ENCODE measurements around the gene ARVCF.

The ARVCF gene

DNA sequence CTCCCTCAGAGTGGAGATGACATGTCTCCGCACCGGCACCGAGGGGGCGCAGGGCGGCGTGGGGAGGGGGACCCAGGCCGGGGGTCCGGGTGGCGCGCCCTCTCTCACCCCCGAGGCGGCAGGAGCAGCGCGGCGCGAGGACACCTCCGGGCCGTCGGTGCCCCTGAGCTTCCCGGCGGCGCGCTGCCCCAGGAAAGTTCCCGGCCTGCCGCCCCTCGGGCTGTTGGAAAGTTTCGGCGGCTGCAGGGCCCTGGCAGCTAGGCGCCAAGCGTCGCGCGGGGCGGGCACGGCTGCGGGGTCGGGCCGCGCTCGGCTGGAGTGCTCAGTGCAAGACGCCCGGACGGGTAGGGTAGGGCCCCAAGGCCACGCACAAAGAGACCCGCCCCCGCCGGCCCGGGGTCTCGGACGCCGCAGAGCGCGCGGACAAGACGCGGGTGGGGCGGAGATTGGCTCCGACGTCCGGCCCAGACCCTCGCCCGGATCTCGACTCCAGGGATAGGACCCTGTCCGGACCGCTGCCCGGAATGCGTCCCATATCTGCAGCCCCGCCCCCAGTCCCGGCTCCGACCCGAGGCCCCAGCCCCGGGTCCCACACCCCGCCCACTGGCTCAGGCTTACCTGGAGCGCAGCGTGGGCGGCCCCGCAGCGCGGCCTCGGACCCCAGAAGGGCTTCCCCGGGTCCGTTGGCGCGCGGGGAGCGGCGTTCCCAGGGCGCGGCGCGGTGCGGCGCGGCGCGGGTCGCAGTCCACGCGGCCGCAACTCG, 471 bp downstream of the ARVCF start:
- no peak for DNase-seq (ENCODE audit: low read depth)

DNA sequence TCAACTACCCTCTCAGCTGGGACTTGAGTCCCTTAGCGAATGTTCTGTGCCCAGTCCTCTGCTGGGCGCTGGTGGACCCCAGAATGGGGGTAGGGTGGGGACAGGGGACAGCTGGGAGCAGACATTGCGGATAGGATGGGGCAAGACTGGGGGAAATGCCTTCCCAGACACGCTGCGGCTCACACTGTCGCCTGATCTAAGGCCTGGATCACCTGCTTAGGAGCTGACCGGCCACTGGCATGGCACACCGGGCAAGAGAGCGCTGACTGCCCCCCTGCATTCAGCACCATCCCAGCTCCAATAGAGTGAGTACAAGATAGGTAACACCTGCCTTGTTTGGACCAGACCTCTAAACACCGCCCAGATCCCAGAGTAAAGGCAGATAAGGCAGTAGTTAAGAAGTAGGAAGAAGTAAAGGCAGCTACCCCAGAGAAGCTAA, 1.4 kb downstream of the ARVCF start:
- no peak for DNase-seq (ENCODE audit: low read depth)

DNA sequence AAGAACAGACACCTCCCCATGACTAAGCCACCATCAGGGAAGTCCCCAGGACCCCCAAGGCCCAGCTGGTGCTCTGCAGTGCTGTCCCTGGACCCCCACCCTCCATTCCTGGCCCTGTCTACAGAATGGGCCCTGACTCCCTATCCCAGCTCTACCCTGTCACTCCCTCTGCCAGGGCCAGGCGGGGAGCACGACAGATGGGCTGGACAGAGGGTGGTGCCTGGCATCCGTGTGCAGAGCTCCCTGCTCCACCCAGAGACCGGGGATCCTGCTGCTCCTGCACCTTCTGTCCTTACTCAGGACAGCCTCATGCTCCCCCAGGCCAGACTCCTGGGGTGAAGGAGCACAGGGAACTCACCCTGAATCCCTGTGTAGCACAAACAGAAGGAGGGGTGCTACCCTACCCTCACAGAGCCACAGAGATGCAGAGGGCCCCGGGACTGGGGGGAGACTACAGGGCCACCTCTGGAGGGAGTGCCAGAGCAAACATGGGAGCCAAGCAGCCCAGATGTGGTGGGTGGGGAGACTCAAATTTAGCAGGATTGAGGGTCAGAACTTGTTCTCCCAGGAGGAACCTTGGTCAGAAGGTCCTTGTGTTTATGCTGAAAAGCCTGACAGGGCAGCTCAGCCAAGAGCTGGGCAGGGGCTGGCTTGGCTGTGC, 2.0 kb downstream of the ARVCF start:
- DNase-seq (ENCODE audit: low read depth): no peak

DNA sequence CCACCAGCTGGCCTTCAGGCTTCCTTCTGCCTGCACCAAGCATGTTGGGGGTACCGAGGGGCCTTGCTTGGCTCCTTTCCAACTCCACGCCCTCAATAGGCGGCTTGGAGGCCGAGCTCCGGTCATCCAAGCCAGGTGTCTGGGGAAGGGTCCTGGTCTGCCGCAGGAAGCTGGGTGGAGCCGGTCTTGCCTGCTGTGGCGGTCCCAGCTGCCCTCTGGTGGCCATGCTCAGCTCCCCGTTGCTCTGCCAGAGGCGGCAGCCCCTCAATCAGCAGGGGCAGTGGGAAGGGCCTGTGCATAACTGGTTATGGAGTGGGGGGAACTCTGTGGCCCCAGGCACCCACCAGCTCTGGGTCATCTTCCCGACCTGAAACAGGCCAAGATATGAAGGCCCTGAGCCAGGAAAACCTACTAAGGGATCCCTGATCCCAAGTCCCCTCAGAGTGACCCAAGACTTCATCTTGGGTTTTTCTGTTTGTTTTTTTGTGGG, 3.2 kb downstream of the ARVCF start:
- DNase-seq (ENCODE audit: low read depth): peak; percentile 20

DNA sequence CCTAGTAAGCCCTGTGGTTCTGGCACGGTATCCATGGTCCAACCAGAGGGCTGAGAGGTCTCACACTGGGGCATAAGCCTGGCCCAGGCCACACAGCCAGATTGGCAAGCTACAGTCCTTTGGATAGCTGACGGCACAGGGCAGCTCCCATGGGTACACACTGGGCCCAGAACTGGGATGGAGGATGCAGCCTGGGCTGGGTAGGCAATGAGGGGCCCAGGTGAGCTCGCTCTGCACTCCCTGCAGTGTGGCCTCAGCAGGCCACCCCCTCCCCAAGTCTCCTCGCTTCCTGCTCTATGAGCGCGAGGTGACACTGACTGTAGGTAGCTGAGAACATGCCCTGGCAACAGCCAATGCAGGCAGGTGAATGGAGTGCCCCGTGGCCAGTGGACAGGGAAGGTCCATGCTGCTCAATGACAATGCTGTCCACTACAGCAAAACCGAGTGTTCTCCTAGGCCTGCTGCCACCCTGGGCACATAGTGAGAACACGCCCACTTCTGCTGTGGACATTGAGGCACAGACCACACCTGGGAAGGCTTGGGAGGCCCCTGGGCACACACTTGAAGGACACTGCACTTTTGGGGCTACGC, 3.8 kb downstream of the ARVCF start:
- DNase-seq (ENCODE audit: low read depth): no peak

DNA sequence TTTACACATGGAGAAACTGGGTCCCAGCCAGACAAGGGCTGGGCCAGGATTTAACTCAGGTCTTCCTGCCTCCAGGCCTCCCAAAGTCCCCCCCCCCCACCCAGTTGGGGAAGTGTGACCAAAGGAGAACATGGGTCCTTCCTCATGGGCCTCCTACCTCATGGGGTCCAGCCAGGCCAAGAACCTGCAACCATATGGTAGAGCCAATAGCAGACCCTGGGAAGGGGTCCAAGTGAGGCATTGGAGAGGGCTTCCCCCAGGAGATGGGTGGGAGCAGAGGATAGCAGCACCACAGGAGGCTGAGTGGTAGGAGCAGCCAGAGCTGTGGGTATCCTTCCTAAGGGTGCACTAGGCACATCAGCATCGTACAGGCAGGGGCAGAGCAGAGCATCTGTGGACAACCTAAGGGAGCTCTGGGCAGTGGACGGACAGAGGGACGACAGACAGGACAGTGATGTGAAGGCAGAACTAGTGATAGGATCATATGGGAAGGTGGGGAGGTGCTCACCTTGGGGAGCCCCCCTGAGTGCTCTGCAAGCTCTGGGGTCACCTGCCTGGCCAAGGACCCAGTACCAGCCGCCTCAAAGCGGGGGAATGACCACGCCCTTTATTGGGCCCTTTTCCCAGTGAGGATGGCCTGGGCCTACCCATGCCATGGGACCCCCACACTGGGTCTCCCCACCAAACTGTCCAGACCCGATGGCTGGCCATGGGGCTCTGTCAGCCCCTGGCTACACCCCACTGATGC, 4.5 kb downstream of the ARVCF start:
- DNase-seq (ENCODE audit: low read depth): no peak

DNA sequence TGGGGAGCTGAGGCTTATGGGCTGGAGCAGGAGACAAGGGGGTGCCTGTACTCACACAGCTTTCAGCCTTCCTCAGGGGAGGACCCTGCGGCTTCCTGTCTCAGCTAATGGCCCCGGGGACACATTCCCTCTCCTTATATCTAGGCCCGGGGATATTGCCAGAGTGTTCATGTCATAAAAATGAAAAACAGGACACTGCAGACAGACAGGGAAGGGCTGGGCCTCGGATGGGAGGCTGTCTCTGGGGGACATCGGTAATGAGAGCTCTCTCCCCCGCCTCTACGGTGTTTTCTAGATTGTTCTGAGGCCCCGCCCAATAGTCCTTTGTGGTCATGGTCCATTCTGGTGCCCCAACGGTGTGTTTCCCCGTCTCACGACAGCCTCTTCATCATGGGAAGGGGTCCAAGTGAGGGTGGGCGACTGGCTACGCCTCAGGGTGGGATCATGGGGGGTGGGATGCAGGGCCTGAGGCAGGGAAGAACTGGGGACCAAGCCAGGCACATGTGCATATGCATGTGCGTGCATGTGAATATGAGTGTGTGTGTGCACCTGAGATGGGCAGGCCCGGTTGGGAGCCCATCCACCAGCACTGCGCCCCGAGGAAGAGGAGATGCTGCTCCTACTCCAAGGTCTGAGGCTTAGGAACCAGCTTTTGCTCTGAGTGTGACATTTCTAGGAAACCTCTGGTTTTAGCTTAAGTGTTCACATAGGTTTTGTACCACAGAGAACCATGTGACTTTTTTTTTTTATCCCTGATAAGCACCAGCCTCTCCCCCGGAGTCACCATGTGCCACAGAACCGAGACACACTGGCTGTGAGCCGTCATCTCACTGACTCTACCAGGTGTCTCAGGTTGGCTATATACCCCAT, 5.3 kb downstream of the ARVCF start:
- no peak for DNase-seq (ENCODE audit: low read depth)

DNA sequence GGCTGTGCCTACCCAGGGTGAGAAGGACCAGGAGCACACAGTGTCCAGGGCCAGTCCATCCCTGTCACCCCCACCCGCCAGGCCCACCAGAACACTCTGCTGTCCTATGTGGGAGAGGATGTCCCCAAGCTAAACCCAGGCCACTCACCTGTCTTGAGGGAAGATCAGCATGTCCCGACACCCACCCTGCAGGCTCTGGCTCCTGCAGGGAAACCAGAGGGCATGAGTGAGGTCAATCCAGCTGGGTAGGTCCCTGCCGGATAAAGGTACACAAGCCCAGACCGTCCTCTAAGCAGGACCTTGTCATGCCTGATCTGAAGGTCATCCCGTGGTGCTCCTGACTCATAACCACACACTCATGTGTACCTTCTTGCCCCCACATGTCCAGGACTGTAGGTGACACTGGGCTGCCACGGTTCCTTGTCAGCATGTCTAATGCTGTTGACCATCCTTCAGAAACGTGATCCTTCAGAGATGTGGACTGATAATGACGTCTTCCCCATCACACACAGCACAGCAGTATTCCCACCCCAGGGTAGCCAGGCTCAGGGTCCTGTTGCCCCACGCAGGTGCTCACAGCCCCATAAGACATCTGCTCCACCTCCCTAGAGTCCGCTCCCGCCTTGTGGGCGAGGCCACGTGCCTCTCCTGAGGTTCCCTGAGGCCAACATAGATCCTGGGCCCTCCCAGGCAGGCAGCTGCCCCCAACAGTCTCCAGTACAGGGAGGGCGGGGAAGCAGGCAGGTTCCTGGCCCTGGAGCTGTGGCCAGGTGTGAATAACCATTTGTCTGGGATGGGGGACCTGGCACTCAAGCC, 6.1 kb downstream of the ARVCF start:
- no peak for DNase-seq (ENCODE audit: low read depth)

DNA sequence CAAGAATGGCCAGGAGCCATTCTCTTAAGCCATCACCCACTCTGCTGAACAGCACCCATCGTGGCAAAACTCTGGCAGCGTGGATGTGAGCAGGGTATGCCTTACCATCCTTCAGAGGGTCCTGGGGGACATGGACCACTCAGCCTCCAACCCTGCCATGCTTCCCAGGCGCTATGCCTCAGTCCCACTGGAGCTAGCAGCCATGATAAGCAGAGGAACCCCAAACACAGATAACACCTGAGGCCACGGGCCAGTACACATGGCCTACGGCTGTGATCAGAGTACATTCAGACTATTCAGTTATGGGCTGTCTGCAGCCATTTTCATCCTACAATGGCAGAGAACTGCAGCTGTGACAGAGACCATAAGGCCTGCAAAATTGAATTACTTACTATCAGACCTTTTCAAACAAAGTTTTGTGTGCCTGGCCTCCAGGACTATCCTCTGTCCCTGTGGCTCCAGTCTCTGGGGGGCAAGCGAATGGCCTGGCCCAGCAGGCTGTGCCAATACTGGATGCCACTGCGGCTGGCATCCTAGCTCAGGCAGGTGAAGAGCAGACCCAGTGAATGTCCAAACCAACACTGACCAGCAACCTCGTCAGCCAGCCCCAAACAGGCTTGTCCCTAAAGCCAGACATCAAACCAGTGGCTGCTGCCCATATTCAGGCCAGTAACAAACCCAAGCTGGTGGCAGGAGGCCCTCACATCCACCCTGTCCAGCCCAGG, 6.9 kb downstream of the ARVCF start:
- DNase-seq (ENCODE audit: low read depth): no peak

DNA sequence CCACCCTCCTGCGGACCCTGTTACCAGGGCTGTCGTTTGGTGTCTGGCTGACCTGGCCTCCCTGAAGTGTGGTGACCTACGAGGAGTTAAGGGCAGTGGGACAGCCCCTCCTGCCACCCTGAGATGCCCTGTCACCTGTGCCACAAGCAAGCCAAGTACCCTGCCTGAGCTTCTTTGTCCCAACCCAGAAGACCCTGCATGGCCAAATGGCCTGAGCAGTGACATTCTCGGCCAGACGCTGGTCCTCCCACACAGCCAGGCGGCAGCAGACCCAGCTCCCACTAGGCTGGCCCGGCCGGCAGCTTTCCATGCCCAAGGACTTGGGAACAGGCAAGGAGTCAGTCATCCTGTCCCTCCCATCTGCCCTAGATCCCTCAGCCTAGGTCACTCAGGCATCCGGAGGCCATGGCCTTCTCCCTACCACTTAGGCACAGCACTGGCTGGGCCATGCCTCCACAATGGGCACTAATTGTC, 7.6 kb downstream of the ARVCF start:
- no peak for DNase-seq (ENCODE audit: low read depth)

DNA sequence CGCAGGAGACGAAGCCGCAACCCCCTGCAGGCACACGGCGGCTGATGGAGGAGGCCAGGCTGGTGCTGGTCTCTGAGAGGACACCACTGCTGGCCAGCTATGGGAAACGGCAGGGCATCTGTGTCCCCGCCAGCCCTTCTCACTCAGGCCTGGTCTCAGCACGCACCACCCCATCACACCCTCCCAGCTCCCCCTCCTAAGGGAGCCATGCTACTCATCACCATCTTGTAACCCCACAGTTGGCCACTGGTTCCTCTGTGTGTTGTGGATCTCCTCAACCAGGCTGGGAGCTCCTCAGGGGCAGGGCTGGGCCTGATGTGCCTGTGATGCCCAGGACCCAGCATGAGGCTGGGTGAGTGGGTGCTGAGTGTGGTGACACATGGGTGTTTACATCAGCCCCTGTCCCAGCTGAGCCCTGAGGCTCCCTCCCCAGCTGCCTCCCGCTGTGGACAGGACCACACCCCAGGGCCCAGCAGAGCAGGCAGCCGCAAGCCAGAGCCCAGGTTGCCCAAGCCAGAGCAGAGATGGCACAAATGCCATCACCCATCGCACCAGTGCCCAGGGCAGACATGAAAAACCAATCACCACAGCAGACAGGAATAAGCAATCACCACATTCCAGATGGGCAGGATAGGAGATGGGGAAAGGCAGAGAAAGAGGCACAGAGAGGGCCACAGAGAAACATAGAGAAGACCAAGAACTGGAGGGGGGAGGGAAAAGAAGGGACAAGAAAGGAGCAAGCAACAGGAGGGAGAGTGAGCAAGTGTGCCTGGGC, 8.2 kb downstream of the ARVCF start:
- no peak for DNase-seq (ENCODE audit: low read depth)

DNA sequence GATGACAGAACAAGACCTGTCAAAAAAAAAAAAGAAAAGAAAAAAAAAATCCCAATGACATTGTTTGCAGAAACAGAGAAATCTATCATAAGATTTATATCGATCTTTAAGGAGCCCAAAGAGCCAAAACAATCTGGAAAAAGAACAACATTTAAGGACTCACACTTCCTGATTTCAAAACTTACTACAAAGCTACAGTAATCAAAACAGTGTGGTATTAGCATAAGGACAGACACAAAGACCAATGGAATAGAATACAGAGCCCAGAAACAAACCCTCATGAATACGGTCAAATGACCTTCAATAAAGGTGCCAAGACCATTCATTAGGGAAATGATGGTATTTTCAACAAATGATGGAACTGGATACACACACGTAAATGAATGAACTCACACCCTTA, 12.2 kb downstream of the ARVCF start:
- DNase-seq (ENCODE audit: low read depth): no peak

DNA sequence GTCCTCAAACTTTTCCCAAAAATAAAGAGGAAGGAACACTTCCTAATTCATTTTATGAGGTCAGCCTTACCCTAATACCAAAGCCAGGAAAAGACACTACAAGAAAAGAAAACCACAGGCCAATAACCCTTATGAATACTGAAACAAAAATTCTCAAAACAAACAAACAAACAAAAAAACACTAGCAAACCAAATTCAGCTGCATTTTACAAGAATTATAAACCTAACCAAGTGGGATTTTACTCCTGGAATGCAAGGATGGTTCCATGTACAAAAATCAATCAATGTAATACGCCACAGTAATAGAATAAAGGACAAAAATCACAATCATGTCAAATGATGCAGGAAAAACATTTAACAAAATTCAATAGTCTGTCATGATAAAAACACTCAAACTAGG, 13.3 kb downstream of the ARVCF start:
- DNase-seq (ENCODE audit: low read depth): no peak

DNA sequence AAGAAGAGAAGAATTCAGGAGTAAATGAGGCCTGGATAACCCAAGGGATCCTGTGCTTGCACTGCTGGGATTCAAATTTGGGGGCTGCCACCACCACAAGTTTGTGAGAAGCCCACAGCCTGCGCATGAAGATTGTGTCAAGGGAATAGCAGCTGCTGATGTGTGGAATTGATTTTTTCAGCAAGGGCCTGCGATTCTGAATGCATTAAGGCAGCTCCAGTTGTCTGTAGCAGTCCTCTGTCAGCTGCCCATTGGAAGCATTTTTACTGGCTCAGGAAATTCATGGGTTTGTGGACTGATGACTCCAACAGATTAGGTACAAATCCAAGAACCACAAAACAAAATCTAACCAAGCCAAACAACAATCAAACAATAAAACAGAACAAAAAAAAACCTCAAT, 14.0 kb downstream of the ARVCF start:
- DNase-seq (ENCODE audit: low read depth): no peak

DNA sequence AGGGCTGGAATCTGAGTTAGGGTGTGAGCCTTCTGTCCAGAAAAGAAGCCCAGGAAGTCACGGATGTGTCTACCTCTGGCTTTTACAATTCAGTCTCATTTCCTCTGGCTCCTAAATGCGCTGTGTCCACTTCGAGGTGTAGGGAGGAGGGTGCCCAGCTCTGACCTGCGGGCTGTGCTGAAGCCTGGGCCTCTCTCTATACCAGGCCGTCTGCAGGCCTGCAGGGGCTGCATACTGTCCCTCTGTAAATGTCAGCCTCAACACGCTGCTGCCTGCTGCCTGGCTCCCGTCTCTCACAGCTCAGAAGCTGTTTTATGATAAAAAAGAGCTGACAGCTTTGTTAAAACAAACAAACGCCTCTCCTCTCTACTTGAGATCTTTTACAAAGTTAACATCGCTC, 14.5 kb downstream of the ARVCF start:
- no peak for DNase-seq (ENCODE audit: low read depth)

DNA sequence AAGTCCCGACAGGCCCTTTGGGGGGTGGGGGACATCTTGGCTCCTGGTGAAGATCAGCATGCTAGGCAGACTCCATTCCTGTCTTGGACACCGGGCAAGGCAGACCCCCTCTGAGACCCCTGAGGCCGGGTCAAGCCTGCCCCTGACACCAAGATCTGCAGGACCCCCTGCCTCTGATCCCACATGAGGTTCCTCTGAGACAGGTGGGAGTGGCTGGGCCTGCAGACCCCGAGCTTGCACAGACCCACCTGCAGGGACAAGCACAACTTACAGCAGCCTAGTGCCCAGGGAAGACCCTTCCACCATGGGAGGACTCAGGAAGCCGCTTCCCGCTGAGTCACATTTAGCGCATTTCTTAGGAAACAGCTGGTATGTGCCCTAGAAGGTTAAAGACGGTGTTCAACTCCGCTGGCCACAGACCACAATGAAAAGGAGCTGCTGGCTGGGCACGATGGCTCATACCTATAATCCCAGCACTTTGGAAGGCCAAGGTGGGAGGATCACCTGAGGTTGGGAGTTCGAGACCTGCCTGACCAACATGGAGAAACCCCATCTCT, 15.5 kb downstream of the ARVCF start:
- DNase-seq (ENCODE audit: low read depth): no peak

DNA sequence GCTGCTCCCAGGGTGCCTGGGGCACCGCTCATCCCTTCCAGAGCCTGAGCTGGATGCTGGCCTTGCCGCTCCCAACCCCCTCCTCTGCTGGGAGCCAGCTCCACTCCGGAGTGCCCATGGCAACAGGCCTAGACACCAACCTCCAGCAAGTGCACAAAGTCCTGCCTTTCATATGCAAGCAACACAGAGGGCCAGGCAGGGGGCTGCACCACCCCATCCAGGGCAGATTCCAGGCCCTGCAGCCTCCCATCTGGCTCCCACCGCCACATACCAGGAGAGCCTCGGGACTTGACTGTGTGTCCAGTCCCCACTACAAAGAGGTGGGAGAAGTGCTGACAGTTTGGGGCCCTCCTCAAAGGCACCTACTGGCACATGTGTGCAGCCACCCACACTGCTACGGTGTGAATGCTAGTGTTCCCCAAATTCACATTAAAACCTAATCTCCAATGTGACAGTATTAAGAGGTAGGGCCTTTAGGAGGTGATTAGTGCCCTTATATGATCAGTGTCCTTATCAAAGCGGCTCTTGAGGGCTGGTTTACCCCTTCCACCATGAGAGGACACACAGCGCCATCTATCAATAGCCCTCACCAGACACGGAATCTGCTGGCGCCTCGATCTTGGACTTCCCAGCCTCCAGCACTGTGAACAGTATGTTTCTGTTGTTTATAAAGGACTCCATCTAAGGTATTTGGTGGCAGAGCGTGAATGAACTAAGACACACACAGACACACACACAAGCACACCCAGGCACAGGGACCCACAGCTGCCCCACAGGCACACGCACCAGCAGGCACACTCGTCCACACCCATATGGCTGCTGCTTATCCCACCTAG, 16.2 kb downstream of the ARVCF start:
- DNase-seq (ENCODE audit: low read depth): no peak

All from activated gamma-delta T cell treated with anti-CD3 and anti-CD28 coated beads, Interleukin-2, amount 50 U/mL, for 16 hours (primary cell).